Activated CD8-positive, alpha-beta T cell treated with anti-CD3 and anti-CD28 coated beads for 36 hours (primary cell): ENCODE measurements around the gene NACC1. TPM values are rescaled to one million over a fixed set of nuclear protein-coding genes. Genes with fewer than 3 reads are reported as not detected.
A peak's percentile ranks its signal among the peaks of the same experiment; 100 is the strongest.

Experiments used
- ATAC-seq: fragments of 200-7000 bp; cut with Tn5 transposase; one replicate; pipeline ENCODE4 v1.10.0; 2021; ENCODE audit warnings: mild to moderate bottlenecking, moderate library complexity
- CTCF ChIA-PET: fragments of 350-600 bp; sonication (Branson Sonifier 250); formaldehyde crosslinking; loops from one replicate; lab custom pipeline; 2021; ENCODE audit warnings: antibody characterized with exemption; lab: Charles Lee
- POLR2A ChIA-PET: fragments of 350-600 bp; sonication (Branson Sonifier 250); formaldehyde crosslinking; loops from one replicate; lab custom pipeline; 2021; ENCODE audit warnings: antibody characterized with exemption; lab: Charles Lee
- DNase-seq: peaks from one replicate; pipeline ENCODE4 v3.0.0-alpha.2; 2020
- H3K27ac Mint-ChIP-seq: one replicate; pipeline ENCODE4 v1.8.0; 2021; ENCODE audit warnings: mild to moderate bottlenecking, mixed read lengths
- H3K27me3 Mint-ChIP-seq: one replicate; pipeline ENCODE4 v1.8.0; 2021; ENCODE audit warnings: mixed read lengths
- H3K36me3 Mint-ChIP-seq: one replicate; pipeline ENCODE4 v1.8.0; 2021; ENCODE audit warnings: low read depth, mixed read lengths
- H3K4me1 Mint-ChIP-seq: one replicate; pipeline ENCODE4 v1.8.0; 2021; ENCODE audit warnings: low read depth, mixed read lengths
- H3K4me3 Mint-ChIP-seq: one replicate; pipeline ENCODE4 v1.8.0; 2021; ENCODE audit warnings: mild to moderate bottlenecking, moderate library complexity, mixed read lengths
- H3K9me3 Mint-ChIP-seq: one replicate; pipeline ENCODE4 v1.8.0; 2021; ENCODE audit warnings: mixed read lengths
- CTCF ChIP-seq: fragments of 200-600 bp; IDR thresholded peaks from one replicate; pipeline ENCODE4 v1.8.0; 2022; ENCODE audit warnings: antibody characterized with exemption, mild to moderate bottlenecking
- intact Hi-C: fragments of 100-400 bp; cut with micrococcal nuclease; formaldehyde crosslinking; loops from one replicate; pipeline ENCODE4 v1.10.0; 2022
- total RNA-seq, 2 experiments: library from RNA; stranded (reverse); gene quantifications; one replicate each; pipeline ENCODE4 v1.2.3, GENCODE V29; 2021

Gene NACC1
- total RNA-seq, 2 experiments from 2014 or later: 73.8 to 87.5 TPM

DNA sequence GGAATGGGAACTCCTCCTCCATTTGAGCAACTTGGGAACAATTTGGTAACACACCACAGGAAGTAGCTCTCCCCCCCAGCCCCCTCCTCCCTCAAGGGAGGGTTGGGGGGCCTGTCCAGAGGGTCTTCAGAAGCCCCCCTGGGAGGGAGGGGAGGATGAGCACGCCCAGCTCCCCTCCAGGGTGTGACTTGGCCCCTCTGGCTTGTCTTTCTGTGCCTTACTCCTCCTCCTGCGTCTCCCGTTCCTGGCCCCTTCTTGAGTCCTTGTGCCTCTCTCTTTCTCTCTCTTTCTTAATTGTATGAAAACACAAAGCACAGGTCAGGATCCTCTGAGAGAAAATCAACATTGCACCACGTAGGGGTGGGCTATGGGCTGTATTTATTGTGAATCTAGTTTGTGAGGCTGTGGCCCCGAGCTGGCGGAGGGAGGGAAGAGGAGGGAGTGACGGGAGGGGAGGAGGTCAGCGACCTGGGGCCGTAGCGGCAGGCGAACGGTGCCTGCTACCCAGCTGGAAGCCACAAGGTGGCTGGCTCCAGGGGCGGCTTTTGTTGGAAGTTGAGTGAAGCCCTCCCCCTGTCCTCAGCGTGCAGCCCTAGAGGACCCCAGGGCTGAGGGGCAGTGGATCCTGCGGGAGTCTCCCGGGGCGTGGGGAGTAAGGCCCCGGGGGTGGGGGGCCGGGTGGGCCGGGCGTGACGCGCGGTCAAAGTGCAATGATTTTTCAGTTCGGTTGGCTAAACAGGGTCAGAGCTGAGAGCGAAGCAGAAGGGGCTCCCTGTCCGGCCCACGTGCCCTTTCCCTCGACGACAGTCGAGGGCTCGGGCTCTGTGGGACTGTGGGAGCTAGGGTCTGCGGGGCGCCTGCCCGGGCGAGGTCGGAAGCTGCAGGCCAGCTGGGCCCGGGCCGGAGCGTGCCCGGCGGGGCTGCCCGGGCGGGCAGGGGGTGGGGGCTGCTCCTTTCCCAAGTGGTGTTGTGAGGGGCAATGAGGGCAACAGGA is 21.8 kb upstream of the NACC1 start:
- intact Hi-C loops: loop anchor here (2.0 kb wide), 1 partner anchor 113 kb away; no protein-coding TSS in a partner anchor
- ATAC-seq: no peak
- H3K27ac Mint-ChIP-seq: no peak overlapping the region

GRCh38 chr19:13097033-13097462 is 21.0 kb upstream of the NACC1 start:
- Mint-ChIP-seq H3K4me1 (peaks cover 48% of the 10 kb centered on the region), H3K4me3 (no peak overlapping the region), H3K27ac (no peak overlapping the region), H3K36me3 (peaks cover 5% of the 10 kb centered on the region), H3K27me3 (peaks cover 30% of the 10 kb centered on the region), H3K9me3 (no peaks in the 10 kb centered on the region)
- intact Hi-C loops: no loop called here
- DNase-seq (no peak), ATAC-seq (no peak)
- no peak for TF ChIP-seq CTCF
- CTCF ChIA-PET: no interaction called here
- POLR2A ChIA-PET: interaction anchor here (1.4 kb wide), 1 partner anchor 132 kb away, joined by 3 read pairs; no protein-coding TSS in a partner anchor

More for the DNA sequence above, 21.8 kb upstream of the NACC1 start:
- Mint-ChIP-seq H3K36me3 (peaks cover 5% of the 10 kb centered on the region), H3K4me1 (peaks cover 41% of the 10 kb centered on the region), H3K9me3 (no peaks in the 10 kb centered on the region), H3K4me3 (peak overlapping the region; percentile 1), H3K27me3 (peaks cover 30% of the 10 kb centered on the region)
- CTCF ChIA-PET: interaction anchor here (1.0 to 7.4 kb wide), 8 partner anchors 9 to 493 kb away, joined by 3 to 116 read pairs (median 33); no protein-coding TSS in a partner anchor
- DNase-seq: peak; percentile 37
- POLR2A ChIA-PET: interaction anchor here (1.4 to 1.7 kb wide), 2 partner anchors 62 to 131 kb away, joined by 3 to 4 read pairs; no protein-coding TSS in a partner anchor
- no peak for TF ChIP-seq CTCF

DNA sequence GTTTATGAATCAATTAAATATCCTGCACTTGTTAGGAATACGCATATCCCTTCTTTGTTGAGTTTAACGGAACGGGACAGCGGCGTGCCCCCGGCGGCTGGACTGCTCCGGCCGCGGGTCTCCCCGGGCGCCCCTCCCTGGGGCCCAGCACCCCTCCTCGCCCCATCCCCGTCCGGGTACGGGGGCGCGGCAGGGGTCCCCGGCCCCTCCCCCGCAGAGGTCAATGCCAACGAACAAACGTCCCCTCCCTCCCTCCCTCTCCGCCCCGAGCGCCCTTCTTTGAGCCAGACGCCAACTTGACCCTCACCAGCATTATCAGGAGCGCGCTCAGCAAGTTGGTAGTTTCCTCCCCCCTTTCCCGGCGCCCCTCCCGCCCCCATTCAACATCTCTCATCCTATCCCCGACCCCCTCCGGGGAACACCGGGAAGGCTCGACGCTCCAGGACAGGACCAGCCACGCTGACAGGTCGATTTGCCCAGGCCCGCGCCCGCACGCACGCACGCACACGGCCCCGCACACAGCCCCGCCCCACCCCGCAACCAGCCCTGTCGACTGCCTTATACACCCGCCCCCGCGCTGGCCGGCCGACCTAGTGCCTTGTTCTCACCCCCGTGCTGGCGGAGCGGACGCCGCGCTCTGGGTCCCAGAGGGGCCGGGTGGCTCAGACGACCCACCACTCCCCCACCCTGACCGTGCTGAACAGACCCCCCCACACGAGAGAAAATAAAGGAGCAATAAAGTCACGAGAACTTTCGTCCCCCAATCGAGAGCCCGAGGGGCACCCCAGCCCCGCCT is 20.4 kb upstream of the NACC1 start:
- H3K27ac Mint-ChIP-seq: no peak overlapping the region
- H3K36me3 Mint-ChIP-seq: peaks cover 5% of the 10 kb centered on the region
- ChIA-PET POLR2A (interaction anchor here (1.4 kb wide), 1 partner anchor 132 kb away, joined by 3 read pairs; no protein-coding TSS in a partner anchor), CTCF (no interaction called here)
- ATAC-seq (no peak), DNase-seq (peak; percentile 58)
- peaks cover 30% of the 10 kb centered on the region for H3K27me3 Mint-ChIP-seq
- H3K4me3 Mint-ChIP-seq: no peak overlapping the region
- H3K4me1 Mint-ChIP-seq: peaks cover 49% of the 10 kb centered on the region
- no peak for TF ChIP-seq CTCF
- intact Hi-C loops: no loop called here
- H3K9me3 Mint-ChIP-seq: no peaks in the 10 kb centered on the region

GRCh38 chr19:13098277-13099072 is 19.6 kb upstream of the NACC1 start:
- POLR2A ChIA-PET: no interaction called here
- Mint-ChIP-seq H3K9me3 (no peaks in the 10 kb centered on the region), H3K27me3 (peaks cover 30% of the 10 kb centered on the region), H3K27ac (peak overlapping the region; percentile 55), H3K4me1 (peaks cover 53% of the 10 kb centered on the region), H3K4me3 (peak overlapping the region; percentile 57), H3K36me3 (peaks cover 5% of the 10 kb centered on the region)
- CTCF ChIA-PET: no interaction called here
- intact Hi-C loops: no loop called here
- no peak for TF ChIP-seq CTCF
- peak; percentile 32 for DNase-seq
- ATAC-seq: no peak
